Hepatocyte (in vitro differentiated cells): ENCODE measurements around the gene IRX5. TPM values are rescaled to one million over a fixed set of nuclear protein-coding genes. Genes with fewer than 3 reads are reported as not detected.

Source experiments
- DNase-seq: peaks from one replicate; pipeline ENCODE4 v3.0.0-alpha.2; 2016; ENCODE audit warnings: low spot score
- H2AFZ ChIP-seq: fragments of 200-600 bp; sonication (generic); 2 replicates; pipeline ENCODE4 v1.6.0; 2016; ENCODE audit warnings: antibody characterized with exemption, mild to moderate bottlenecking
- H3K27ac ChIP-seq: fragments of 200-600 bp; sonication (generic); 2 replicates; pipeline ENCODE4 v1.5.1; 2016; ENCODE audit warnings: mild to moderate bottlenecking
- H3K27me3 ChIP-seq: fragments of 200-600 bp; sonication (generic); 2 replicates; pipeline ENCODE4 v1.6.1; 2016
- H3K36me3 ChIP-seq: fragments of 200-600 bp; sonication (generic); replicated peaks from 2 replicates; pipeline ENCODE4 v1.5.1; 2016; ENCODE audit warnings: low read depth; ENCODE audit not compliant: insufficient read depth
- H3K4me1 ChIP-seq: fragments of 200-600 bp; sonication (generic); 2 replicates; pipeline ENCODE4 v1.5.1; 2016; ENCODE audit warnings: mild to moderate bottlenecking, moderate library complexity; ENCODE audit not compliant: insufficient read depth
- H3K4me2 ChIP-seq: fragments of 200-600 bp; sonication (generic); 2 replicates; pipeline ENCODE4 v1.6.0; 2016
- H3K4me3 ChIP-seq: fragments of 200-600 bp; sonication (generic); 2 replicates; pipeline ENCODE4 v1.5.1; 2016; ENCODE audit warnings: mild to moderate bottlenecking
- H3K79me2 ChIP-seq: fragments of 200-600 bp; sonication (generic); 2 replicates; pipeline ENCODE4 v1.6.0; 2017; ENCODE audit warnings: mild to moderate bottlenecking
- H3K9me2 ChIP-seq: fragments of 200-600 bp; sonication (generic); replicated peaks from 2 replicates; pipeline ENCODE4 v1.6.0; 2017; ENCODE audit warnings: mild to moderate bottlenecking; ENCODE audit not compliant: insufficient read depth
- H3K9me3 ChIP-seq: fragments of 200-600 bp; sonication (generic); 2 replicates; pipeline ENCODE4 v1.5.1; 2016; ENCODE audit warnings: low read depth, mild to moderate bottlenecking
- H4K20me1 ChIP-seq: fragments of 200-600 bp; sonication (generic); 2 replicates; pipeline ENCODE4 v1.6.0; 2016; ENCODE audit warnings: mild to moderate bottlenecking; ENCODE audit not compliant: insufficient read depth, poor library complexity, severe bottlenecking
- CTCF ChIP-seq: fragments of 200-600 bp; sonication (generic); IDR thresholded peaks from 2 replicates; pipeline ENCODE4 v1.5.1; 2016; ENCODE audit warnings: antibody characterized with exemption, mild to moderate bottlenecking; ENCODE audit not compliant: poor library complexity
- EZH2 ChIP-seq: fragments of 200-600 bp; sonication (generic); IDR thresholded peaks from 2 replicates; pipeline ENCODE4 v1.6.1; 2016; ENCODE audit warnings: antibody characterized with exemption, mild to moderate bottlenecking, borderline replicate concordance
- EZH2phosphoT487 ChIP-seq: fragments of 200-600 bp; sonication (generic); IDR thresholded peaks from one replicate; pipeline ENCODE4 v1.6.1; 2018; ENCODE audit warnings: antibody characterized with exemption, mild to moderate bottlenecking, low read depth, moderate library complexity; ENCODE audit not compliant: unreplicated experiment, severe bottlenecking
- WGBS: methylation state at CpG from one replicate; pipeline ENCODE4 v1.1.6; 2016; ENCODE audit warnings: low lambda C conversion rate; ENCODE audit errors: missing lambda C conversion rate; 5-methylcytosine and 5-hydroxymethylcytosine counted together
- polyA plus RNA-seq: library from polyadenylated mRNA; unstranded; fragments of >200 nt; fragmentation: Nextera tagmentation; extraction: Ambion mirVana; gene quantifications from 2 replicates; pipeline ENCODE4 v1.2.1, GENCODE V29; 2016
- total RNA-seq: library from RNA; depleted of rRNA; stranded (reverse); fragments of >200 nt; gene quantifications from 2 replicates; pipeline ENCODE4 v1.2.3, GENCODE V29; 2014

The IRX5 gene
- total and polyA plus RNA-seq, 2 experiments from 2014 or later = 1.7 to 3.2 TPM

GRCh38 chr16:54886078-54886477, 44.6 kb upstream of the IRX5 start:
- H3K4me2 ChIP-seq = no peak overlapping the region
- no peak for DNase-seq
- H3K9me3 ChIP-seq = no peaks in the 10 kb centered on the region
- H3K27me3 ChIP-seq = no peaks in the 10 kb centered on the region
- H3K4me1 ChIP-seq = no peaks in the 10 kb centered on the region
- 91% methylated on average over 2 of the region's 2 CpGs for WGBS
- no peaks in the 10 kb centered on the region for H3K79me2 ChIP-seq
- no peak overlapping the region for H3K4me3 ChIP-seq
- H3K9me2 ChIP-seq = no peaks in the 10 kb centered on the region
- no peak overlapping the region for H3K27ac ChIP-seq
- H4K20me1 ChIP-seq = no peaks in the 10 kb centered on the region
- H3K36me3 ChIP-seq = no peaks in the 10 kb centered on the region
- H2AFZ ChIP-seq = no peak overlapping the region
- TF ChIP-seq EZH2phosphoT487 = no peak
- TF ChIP-seq CTCF = no peak
- no peak for TF ChIP-seq EZH2

- Histone ChIP-seq H3K27ac (no peak overlapping the region), H3K9me2 (no peaks in the 10 kb centered on the region), H3K4me1 (no peaks in the 10 kb centered on the region), H3K9me3 (no peaks in the 10 kb centered on the region), H2AFZ (no peak overlapping the region), H3K4me3 (no peak overlapping the region), H3K4me2 (no peak overlapping the region), H3K79me2 (no peaks in the 10 kb centered on the region), H3K36me3 (no peaks in the 10 kb centered on the region), H4K20me1 (no peaks in the 10 kb centered on the region), H3K27me3 (no peaks in the 10 kb centered on the region)
- WGBS = 73% methylated on average over 4 of the region's 4 CpGs
- no peak for DNase-seq
- no peak for TF ChIP-seq EZH2
- TF ChIP-seq CTCF = no peak
- no peak for TF ChIP-seq EZH2phosphoT487
Observed at GRCh38 chr16:54890381-54890780, 40.3 kb upstream of the IRX5 start.

GRCh38 chr16:54891346-54891745, 39.3 kb upstream of the IRX5 start:
- 74% methylated on average over 4 of the region's 4 CpGs for WGBS
- DNase-seq = no peak
- Histone ChIP-seq H3K27ac (no peak overlapping the region), H3K4me1 (no peaks in the 10 kb centered on the region), H3K79me2 (no peaks in the 10 kb centered on the region), H3K4me3 (no peak overlapping the region), H3K4me2 (no peak overlapping the region), H3K27me3 (no peaks in the 10 kb centered on the region), H3K9me2 (no peaks in the 10 kb centered on the region), H4K20me1 (no peaks in the 10 kb centered on the region), H3K36me3 (no peaks in the 10 kb centered on the region), H3K9me3 (no peaks in the 10 kb centered on the region), H2AFZ (no peak overlapping the region)
- TF ChIP-seq EZH2phosphoT487 (no peak), EZH2 (no peak), CTCF (no peak)

GRCh38 chr16:54892981-54893380, 37.7 kb upstream of the IRX5 start:
- no peaks in the 10 kb centered on the region for H3K4me1 ChIP-seq
- H3K4me2 ChIP-seq = no peak overlapping the region
- H3K79me2 ChIP-seq = no peaks in the 10 kb centered on the region
- TF ChIP-seq EZH2 = no peak
- TF ChIP-seq EZH2phosphoT487 = no peak
- no peak for TF ChIP-seq CTCF
- DNase-seq = peak; percentile 56
- no peaks in the 10 kb centered on the region for H3K9me3 ChIP-seq
- H3K27me3 ChIP-seq = no peaks in the 10 kb centered on the region
- no peaks in the 10 kb centered on the region for H3K9me2 ChIP-seq
- 76% methylated on average over 6 of the region's 6 CpGs for WGBS
- H3K4me3 ChIP-seq = no peak overlapping the region
- no peaks in the 10 kb centered on the region for H4K20me1 ChIP-seq
- no peaks in the 10 kb centered on the region for H3K36me3 ChIP-seq
- H3K27ac ChIP-seq = peak overlapping the region; percentile 80
- H2AFZ ChIP-seq = no peak overlapping the region
